CMK (cell line): ENCODE measurements around the gene FREY1.
A peak's percentile ranks its signal among the peaks of the same experiment; 100 is the strongest.

Experiments used
- DNase-seq: peaks from one replicate; pipeline ENCODE4 v3.0.0-alpha.2; 2010; ENCODE audit warnings: low read depth

Gene FREY1

GRCh38 chr11:45894555-45895247, 12.4 kb downstream of the FREY1 start:
- no peak for DNase-seq

DNA sequence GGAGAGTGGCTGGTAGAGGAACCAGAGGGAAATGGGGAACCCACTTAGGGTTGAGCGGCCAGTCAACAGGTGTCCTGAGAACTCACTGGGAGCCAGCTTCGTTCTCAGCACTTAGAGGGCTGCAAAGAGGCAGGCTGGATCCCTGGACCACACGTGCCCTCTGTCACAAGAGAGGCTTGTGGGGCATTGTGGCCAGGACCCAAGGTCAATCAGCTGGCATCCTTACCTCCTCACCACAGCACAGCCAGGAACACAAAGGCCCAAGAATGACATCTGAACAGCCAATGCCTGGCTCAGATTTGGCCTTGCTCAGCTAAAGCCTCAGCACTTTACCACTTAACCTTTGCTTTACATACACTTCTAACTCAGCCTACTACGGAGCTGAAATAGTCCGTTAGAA, 14.2 kb downstream of the FREY1 start:
- no peak for DNase-seq

GRCh38 chr11:45890886-45891550, 16.1 kb downstream of the FREY1 start:
- DNase-seq: no peak

DNA sequence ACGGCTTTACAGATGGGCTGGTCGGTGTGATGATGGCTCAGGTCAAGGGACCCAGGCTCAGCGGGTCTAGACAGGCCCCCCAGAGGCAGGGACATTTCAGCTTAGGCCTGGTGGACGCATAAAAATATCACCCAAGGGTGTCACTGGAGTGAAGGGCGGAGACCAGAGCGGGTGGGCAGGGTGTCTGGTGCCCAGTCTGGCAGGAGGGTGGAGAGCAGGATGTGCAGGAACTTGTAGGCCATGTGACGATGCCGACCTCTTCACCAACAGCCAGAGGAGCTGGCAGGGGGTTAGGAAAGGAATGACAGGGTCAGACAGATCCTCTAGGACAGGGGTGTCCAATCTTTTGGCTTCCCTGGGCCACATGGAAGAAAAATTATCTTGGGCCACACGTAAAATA, 17.1 kb downstream of the FREY1 start:
- no peak for DNase-seq

- no peak for DNase-seq
These were observed 17.5 kb downstream of the FREY1 start for GRCh38 chr11:45889555-45889954.

DNA sequence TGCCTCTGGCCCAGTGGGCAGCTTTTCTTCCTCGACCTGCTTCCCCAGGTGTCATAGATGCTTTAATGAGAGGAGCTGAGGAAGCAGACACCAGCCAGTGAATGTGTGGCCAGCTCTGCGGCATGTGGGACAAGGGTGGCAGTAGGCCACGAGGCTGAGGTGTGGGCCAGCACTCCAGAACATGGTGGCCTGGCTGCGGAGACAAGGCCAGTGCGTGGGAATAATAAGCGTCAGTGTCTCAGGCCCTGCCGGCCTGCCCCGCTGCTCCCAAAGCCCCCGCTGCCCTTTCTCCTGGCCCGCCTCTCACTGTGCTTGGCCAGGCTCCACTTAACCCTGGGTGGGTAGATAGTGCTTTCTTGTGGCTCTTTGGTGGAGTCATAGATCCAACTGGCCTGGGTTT, 19.5 kb downstream of the FREY1 start:
- no peak for DNase-seq

DNA sequence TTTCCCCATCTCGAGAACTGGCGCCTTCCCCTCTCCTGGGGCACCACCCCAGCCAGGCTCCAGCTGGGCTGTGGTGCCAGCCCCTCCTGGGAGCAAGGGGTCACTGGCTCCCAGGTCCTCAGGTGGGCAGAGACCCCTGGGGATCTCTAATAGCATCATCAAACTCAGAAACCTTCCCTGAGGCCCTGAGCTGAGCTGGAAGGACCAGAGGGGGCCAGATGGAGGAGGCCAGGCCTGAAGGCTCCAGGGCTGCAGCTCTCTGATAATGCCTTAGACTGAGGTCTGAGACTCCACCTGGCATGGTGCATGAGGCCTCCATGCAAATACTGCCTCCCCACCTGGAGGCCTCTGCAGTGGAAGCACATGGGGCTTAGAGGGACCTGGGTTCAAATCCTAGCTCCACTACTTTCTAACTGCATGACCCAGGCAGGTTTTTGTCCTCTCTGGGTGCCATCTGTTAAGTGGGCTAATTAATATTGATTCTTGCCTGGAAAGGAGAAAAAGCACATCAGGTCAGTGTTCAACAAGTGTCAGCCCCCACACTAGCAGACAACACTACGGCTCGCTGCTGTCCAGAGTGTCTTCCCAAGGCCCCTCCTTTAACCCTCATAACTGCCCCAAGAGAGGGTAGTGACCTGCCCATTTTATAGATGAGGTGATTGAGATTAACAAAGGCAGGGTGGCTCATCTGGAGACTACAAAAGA, 20.1 kb downstream of the FREY1 start:
- DNase-seq: no peak

GRCh38 chr11:45885921-45886721, 20.9 kb downstream of the FREY1 start:
- no peak for DNase-seq

DNA sequence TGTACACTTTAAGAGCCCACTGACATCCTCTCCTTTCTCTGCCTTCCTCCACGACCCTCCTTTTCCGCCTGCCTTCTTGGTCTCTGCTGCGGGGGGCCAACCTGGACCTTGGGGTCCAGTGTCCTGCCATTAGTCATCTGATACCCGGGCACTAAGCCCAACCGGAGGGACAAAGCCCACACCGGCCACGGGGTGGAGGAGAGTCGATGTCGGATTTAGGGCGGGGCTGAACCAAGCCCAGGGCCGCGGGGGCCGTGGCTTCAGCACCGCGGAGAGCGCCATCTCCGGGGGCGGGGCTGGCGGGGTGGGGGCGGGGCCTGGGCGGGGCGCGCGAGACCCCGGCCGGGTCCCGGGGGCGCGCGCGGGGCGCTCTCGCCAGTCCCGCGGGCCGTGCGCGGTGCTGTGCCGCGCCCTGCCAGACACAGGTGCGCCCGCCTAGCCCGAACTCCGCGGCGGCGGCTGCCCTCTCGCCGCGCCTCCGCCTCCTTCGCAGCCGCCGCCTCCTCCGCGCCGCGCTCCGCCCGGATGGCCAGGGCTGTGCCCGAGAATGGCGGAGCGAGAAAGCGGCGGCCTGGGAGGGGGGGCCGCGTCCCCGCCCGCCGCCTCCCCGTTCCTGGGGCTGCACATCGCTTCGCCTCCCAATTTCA, 21.7 kb downstream of the FREY1 start, which contains the start of gene MAPK8IP1:
Gene MAPK8IP1, plus strand, starts transcription at position 378 of the 647 bp plus-strand sequence. Its CDS starts 170 bp downstream, at position 548.
- no peak for DNase-seq

- no peak for DNase-seq
These were observed 22.4 kb downstream of the FREY1 start for GRCh38 chr11:45884596-45885185.

GRCh38 chr11:45881708-45882368, 25.2 kb downstream of the FREY1 start:
- DNase-seq: no peak

DNA sequence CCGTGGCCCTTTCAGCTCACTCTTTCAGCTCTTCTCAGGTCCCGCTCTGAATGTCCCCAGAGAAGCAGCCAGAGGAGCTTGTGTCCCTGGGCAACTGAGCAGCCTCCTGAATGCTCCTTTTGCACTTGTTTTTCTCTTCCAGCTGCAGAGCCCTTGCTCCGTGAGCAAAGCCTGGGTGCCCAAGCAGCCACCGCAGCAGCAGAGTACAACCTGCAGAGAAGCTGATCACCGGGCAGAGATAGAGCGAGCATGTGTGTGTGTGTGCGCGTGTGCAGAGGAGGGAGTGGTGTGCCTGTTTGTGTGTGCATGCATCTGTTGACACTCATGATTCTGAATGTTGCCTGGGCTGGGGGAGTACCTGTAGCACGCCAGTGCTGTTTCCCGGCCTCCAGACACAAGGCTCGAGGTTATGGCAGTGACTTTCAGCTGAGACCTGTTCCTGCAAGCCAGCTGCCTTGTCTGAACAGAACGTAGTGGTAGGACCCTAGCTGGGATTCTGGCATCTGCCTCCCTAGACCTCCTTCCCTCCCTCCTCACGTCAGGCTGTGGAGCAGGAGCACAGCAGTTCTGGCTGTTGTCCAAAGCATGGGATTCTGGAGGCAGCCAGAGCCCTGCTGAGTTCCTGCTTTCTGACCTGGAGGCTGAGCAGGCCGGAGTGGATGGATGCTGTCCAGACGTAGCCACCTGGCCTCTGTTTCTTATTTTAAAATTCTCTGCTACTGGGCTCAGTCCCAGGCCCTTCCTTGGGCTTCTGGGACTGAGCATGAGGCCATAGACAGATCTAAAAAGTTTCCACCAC, 26.1 kb downstream of the FREY1 start:
- no peak for DNase-seq

DNA sequence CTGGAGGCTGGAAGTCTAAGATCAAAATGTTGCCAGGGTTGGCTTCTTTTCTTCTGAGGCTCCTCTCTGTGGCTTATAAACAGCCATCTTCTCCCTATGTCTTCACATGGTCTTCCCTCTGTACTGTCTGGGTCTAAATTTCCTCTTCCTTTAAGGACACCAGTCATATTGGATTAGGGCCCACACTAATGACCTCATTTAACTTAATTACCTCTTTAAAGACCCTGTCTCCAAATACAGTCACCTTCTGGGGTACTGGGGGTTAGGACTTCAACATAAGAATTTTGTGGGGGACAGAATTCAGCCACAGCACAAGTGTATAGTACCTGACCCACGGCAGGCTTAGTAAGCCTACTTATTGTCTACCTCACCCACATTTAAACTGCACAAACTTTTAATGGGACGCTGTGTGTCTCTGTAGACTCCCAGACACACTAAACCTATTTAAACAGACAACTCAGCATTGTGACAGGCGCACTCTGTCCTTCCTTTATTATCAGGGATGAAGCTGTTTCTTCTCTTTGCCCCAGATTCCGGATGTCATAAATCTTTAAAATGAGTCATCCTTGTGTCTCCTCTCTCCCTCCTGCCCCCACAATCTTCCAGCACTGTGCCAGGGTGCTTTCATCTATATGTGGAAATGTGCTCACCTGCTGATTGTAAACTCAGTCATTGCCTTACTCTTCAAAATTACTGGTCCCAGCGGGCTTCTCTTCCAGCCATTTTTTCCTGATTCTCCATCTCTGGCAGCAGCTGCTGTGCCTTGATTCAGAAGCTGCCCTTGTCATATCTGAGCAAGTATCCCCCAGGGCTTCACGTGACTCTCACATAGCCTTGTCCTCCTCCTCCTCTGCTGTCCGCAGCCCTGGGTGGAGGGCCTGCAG, 27.0 kb downstream of the FREY1 start:
- no peak for DNase-seq

- DNase-seq: no peak
These were observed 29.2 kb downstream of the FREY1 start for GRCh38 chr11:45877845-45878244.

- DNase-seq: no peak
These were observed 29.9 kb downstream of the FREY1 start for GRCh38 chr11:45877221-45877620.

- no peak for DNase-seq
These were observed 30.7 kb downstream of the FREY1 start for GRCh38 chr11:45876401-45876800.

GRCh38 chr11:45872651-45873356, 34.3 kb downstream of the FREY1 start:
- DNase-seq: peak; percentile 9

GRCh38 chr11:45871638-45872037, 35.4 kb downstream of the FREY1 start:
- DNase-seq: no peak
